HFF-Myc (cell line): ENCODE data around the gene SRF.
A peak's percentile ranks its signal among the peaks of the same experiment; 100 is the strongest.

Source experiments
- DNase-seq: peaks from one replicate; pipeline ENCODE4 v3.0.0-alpha.2; 2011; ENCODE audit warnings: low read depth; ENCODE audit errors: extremely low read depth
- H3K4me3 ChIP-seq: replicated peaks from 2 replicates; pipeline ENCODE4 v1.5.1; 2011; ENCODE audit warnings: low read depth, mild to moderate bottlenecking, control low read depth, low read length
- CTCF ChIP-seq: IDR thresholded peaks from 2 replicates; pipeline ENCODE4 v1.5.1; 2012; ENCODE audit warnings: mild to moderate bottlenecking, low read depth, low read length, control low read depth; ENCODE audit errors: missing control alignments

The SRF gene

GRCh38 chr6:43170931-43171706 lies at the start of gene SRF:
SRF (plus strand) TSS chr6:43171269; CDS start chr6:43171657, 388 bp downstream.
- peak within 1 kb of the TSS; percentile 87 for H3K4me3 ChIP-seq
- TF ChIP-seq CTCF, result peak; percentile 32
- peak; percentile 97 for DNase-seq

- no peak overlapping the region for H3K4me3 ChIP-seq
- DNase-seq, result no peak
- TF ChIP-seq CTCF, result no peak
Observed at GRCh38 chr6:43122146-43122545, 48.9 kb upstream of the SRF start.

- no peak overlapping the region for H3K4me3 ChIP-seq
- no peak for DNase-seq
- no peak for TF ChIP-seq CTCF
Observed at GRCh38 chr6:43123461-43124314, 47.4 kb upstream of the SRF start.

GRCh38 chr6:43124481-43124880 lies 46.6 kb upstream of the SRF start:
- H3K4me3 ChIP-seq, result no peak overlapping the region
- DNase-seq, result no peak
- no peak for TF ChIP-seq CTCF

GRCh38 chr6:43125119-43125518 lies 46.0 kb upstream of the SRF start:
- DNase-seq, result no peak
- no peak overlapping the region for H3K4me3 ChIP-seq
- TF ChIP-seq CTCF, result no peak

- H3K4me3 ChIP-seq, result no peak overlapping the region
- TF ChIP-seq CTCF, result no peak
- no peak for DNase-seq
Observed at GRCh38 chr6:43125555-43125954, 45.5 kb upstream of the SRF start.
